IMR-90 (cell line): Measurements from ENCODE around the gene TMPRSS13.

ENCODE experiments used
- CTCF ChIP-seq: conservative IDR thresholded peaks from 2 replicates; pipeline ENCODE4 v1.5.1; 2012; ENCODE audit warnings: mild to moderate bottlenecking, low read depth, low read length, improper control_type of control experiment
- NFE2L2 ChIP-seq: fragments of 150-350 bp; IDR thresholded peaks from 2 replicates; pipeline ENCODE4 v1.6.1; 2016; ENCODE audit warnings: low read depth, mild to moderate bottlenecking, low read length
- RAD21 ChIP-seq: IDR thresholded peaks from 2 replicates; pipeline ENCODE4 v1.6.1; 2012; ENCODE audit warnings: low read length, improper control_type of control experiment
- SMC3 ChIP-seq: fragments of 150-350 bp; IDR thresholded peaks from 2 replicates; pipeline ENCODE4 v1.6.1; 2016; ENCODE audit warnings: low read depth, mild to moderate bottlenecking, antibody characterized with exemption, low read length, moderate library complexity
- TF ChIP-seq, protein P1 (sequence below): fragments of 150-350 bp; IDR thresholded peaks from 2 replicates; pipeline ENCODE4 v1.6.1; 2017; ENCODE audit warnings: mild to moderate bottlenecking, antibody characterized with exemption, low read length, low read depth

GRCh38 chr11:117852309-117852708 lies 76.9 kb downstream of the TMPRSS13 start:
- TF ChIP-seq NFE2L2 = no peak
- TF ChIP-seq CTCF = no peak
- no peak for TF ChIP-seq RAD21
- TF ChIP-seq SMC3 = no peak
- TF ChIP-seq, protein P1, sequence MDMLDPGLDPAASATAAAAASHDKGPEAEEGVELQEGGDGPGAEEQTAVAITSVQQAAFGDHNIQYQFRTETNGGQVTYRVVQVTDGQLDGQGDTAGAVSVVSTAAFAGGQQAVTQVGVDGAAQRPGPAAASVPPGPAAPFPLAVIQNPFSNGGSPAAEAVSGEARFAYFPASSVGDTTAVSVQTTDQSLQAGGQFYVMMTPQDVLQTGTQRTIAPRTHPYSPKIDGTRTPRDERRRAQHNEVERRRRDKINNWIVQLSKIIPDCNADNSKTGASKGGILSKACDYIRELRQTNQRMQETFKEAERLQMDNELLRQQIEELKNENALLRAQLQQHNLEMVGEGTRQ = no peak
